ENCODE results near the gene PLA2G10. TPM values are rescaled to one million over a fixed set of nuclear protein-coding genes. Genes with fewer than 3 reads are reported as not detected.
"Not testable (repeated sequence)": the region's sequence is repeated elsewhere in the genome, so short reads cannot be mapped to it uniquely, and the experiment has no call there.

PLA2G10 gene
- total and polyA plus RNA-seq, 9 of the 15 experiments (the other 6 are each of a cell fraction or from before 2014, with no cell fraction given): not detected

GRCh38 chr16:14630620-14631330 is 63.3 kb downstream of the PLA2G10 start (continued):
- peak; percentile 34; the same call in 1 of the 2 replicates for TF ChIP-seq MGA (IDR thresholded peaks at IDR 0.05)
- 0 out of 2 replicates have a peak, but pooled peaks have one; percentile 21 for TF ChIP-seq ZNF584 (CRISPR knock-in tag; IDR thresholded peaks at IDR 0.05; ENCODE audit: low read depth)
- TF ChIP-seq HDAC2 (IDR thresholded peaks at IDR 0.05): peak; percentile 73; the same call in 1 of the 2 replicates
- peak; percentile 85 for TF ChIP-seq DPF2 (IDR thresholded peaks at IDR 0.05)
- peak; percentile 93 for TF ChIP-seq ADNP (tag; IDR thresholded peaks at IDR 0.05)
- peak; percentile 70; the same call in 1 of the 2 replicates for TF ChIP-seq TOE1 (IDR thresholded peaks at IDR 0.05; ENCODE audit: borderline replicate concordance)
- TF ChIP-seq TOE1 (CRISPR knock-in tag; IDR thresholded peaks at IDR 0.05; ENCODE audit: borderline replicate concordance, low read depth); ID3 (CRISPR knock-in tag; IDR thresholded peaks at IDR 0.05): not testable (repeated sequence)
- 0 out of 2 replicates have a peak, but pooled peaks have one; percentile 15 for TF ChIP-seq ID3 (tag; IDR thresholded peaks at IDR 0.05)
- 0 out of 2 replicates have a peak, but pooled peaks have one; percentile 19 for TF ChIP-seq ZNF830 (CRISPR knock-in tag; IDR thresholded peaks at IDR 0.05)
- TF ChIP-seq MLLT1 (IDR thresholded peaks at IDR 0.05): 0 out of 4 replicates have a peak, but pooled peaks of 1 of the 2 experiments have one; percentile 2
- peak; percentile 65; the same call in 1 of the 2 replicates for TF ChIP-seq ZNF764 (CRISPR knock-in tag; IDR thresholded peaks at IDR 0.05; ENCODE audit: low read depth)
- TF ChIP-seq LEF1 (IDR thresholded peaks at IDR 0.05): peak; percentile 39; the same call in 1 of the 2 replicates
- TF ChIP-seq SMARCA4 (IDR thresholded peaks at IDR 0.05): peak; percentile 72
